Measurements from ENCODE around the gene ZNF668. TPM values are rescaled to one million over a fixed set of nuclear protein-coding genes. Genes with fewer than 3 reads are reported as not detected.

Gene ZNF668
- total RNA-seq: 10 to 100 TPM; 16.4 to 30.5 TPM

DNA sequence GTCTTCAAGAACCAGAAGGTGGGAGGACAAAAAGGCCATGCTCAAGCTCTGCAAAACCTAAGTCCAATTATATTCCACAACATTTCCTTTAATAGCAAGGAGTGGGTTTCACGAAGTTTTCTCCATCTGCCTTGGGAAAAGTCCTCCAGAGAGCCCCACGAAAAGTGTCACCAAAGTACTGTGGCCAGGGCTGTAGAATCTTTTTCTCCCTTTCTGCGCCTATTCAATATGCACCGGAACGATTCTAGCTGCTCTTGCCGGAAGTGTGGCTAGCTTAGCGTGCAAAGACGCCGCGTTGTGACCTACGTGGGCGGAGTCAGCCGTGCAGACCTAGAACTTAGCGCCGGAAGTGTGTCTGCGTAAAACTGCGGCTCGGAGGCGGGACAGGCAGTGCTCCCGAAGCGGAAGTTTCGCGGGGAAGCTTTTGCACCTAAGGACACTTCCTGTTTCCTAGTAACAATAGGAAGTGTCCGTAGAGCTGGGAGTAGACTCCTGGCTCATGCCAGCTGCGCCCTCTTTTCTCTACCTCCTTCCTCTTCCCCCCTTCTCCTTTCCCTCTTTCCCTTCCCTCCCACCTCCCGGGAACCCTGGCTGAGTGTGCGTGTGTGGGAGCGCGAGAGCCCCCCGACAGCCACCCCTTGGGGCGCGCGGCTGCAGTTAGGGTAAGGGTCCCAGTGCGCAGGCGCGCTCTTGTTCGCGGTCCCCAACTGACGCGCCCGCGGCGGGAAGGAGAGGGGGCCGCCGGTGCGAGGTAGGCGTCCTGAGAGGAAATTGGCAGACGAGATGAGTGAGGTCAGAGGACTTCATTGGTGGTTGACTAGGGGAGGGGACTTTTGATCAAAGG is at the start of gene ZNF668, which contains the start of gene ZNF646:
TSS of gene ZNF668 (minus strand) at position 271 of the 844 bp plus-strand sequence. CDS start 9,781 bp downstream, outside the sequence.
TSS of gene ZNF646 (plus strand) at position 453 of the 844 bp plus-strand sequence. CDS start 1,903 bp downstream, outside the sequence.
- peak; percentile 99 for DNase-seq (ENCODE audit: low spot score)
- H3K27ac Mint-ChIP-seq: peak within 1 kb of the TSS; percentile 92 to 93
- H3K4me3 Mint-ChIP-seq: peak within 1 kb of the TSS; percentile 98
- ATAC-seq: peak; percentile 89 to 93
- no peaks in the 10 kb centered on the region for H3K9me3 Mint-ChIP-seq
- H3K27me3 Mint-ChIP-seq: no peaks in the 10 kb centered on the region
- peaks cover 36 to 37% of the 10 kb centered on the region in 2 donors for H3K4me1 Mint-ChIP-seq (ENCODE audit: low read depth in 2 of 2)
- H3K36me3 Mint-ChIP-seq: peaks cover 13% of the 10 kb centered on the region

- Mint-ChIP-seq H3K36me3 (peaks cover 9% of the 10 kb centered on the region), H3K27ac (no peak overlapping the region), H3K9me3 (no peaks in the 10 kb centered on the region), H3K4me3 (no peak overlapping the region), H3K27me3 (no peaks in the 10 kb centered on the region), H3K4me1 (ENCODE audit: low read depth in 2 of 2) (peaks cover 8 to 11% of the 10 kb centered on the region in 2 donors)
- DNase-seq (ENCODE audit: low spot score) (no peak), ATAC-seq (no peak)
Measured at GRCh38 chr16:31120129-31120528, 46.1 kb upstream of the ZNF668 start.

DNA sequence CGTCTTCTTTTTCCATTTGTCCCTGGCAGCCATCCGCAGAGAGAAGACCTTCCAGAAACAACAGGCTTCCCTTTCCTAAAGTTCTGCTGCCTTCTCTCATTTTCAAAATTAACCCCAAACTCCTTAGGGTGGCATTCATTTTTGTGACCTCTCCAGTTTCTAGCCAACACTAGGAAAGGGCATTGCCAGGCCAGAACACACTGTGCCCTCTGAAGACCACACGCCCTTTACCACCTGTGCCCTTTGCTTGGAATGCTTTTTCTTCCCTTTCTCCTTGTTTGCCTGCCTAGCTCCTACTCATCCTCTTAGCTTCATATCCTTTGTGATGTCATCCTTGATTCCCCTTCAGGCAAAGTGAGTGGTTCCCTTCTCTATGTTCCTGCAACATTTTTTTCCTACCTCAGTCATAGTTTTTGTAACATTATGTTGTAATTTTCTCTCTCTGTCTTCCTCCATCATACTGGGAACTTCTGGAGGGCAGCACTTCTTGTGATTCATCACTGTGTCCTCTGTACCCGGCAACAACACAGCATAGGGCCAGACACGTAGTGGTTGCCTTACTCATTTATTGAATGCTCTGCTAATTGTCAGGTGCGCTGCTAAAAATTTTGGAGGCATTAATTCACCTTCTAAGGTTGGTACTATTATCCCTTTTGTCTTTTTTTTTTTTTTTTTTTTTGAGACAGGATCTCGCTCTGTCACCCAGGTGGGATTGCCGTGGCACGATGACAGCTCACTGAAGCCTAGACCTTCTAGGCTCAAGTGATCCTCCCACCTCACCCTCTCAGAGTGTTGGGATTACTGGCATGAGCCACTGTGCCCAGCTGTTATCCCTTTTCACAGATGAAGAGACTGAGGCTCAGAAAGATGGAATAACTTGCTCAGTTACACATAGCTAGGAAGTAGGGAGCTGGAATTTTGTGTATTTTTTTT is 44.4 kb upstream of the ZNF668 start:
- ATAC-seq (no peak), DNase-seq (ENCODE audit: low spot score) (no peak)
- Mint-ChIP-seq H3K27me3 (no peaks in the 10 kb centered on the region), H3K4me3 (peak overlapping the region; percentile 94), H3K4me1 (ENCODE audit: low read depth in 2 of 2) (peaks cover 8 to 11% of the 10 kb centered on the region in 2 donors), H3K9me3 (no peaks in the 10 kb centered on the region), H3K27ac (peak overlapping the region; percentile 70 to 86), H3K36me3 (peaks cover 9% of the 10 kb centered on the region)

GRCh38 chr16:31117384-31118222 is 43.6 kb upstream of the ZNF668 start, which contains the start of gene KAT8:
Gene KAT8 (plus strand): TSS chr16:31117664. CDS start chr16:31117682, 18 bp downstream.
- Mint-ChIP-seq H3K4me1 (ENCODE audit: low read depth in 2 of 2) (peaks cover 8 to 11% of the 10 kb centered on the region in 2 donors), H3K4me3 (peak within 1 kb of the TSS; percentile 94), H3K36me3 (peaks cover 9% of the 10 kb centered on the region), H3K9me3 (no peaks in the 10 kb centered on the region), H3K27ac (peak within 1 kb of the TSS; percentile 70 to 86), H3K27me3 (no peaks in the 10 kb centered on the region)
- ATAC-seq: peak; percentile 97
- DNase-seq (ENCODE audit: low spot score): peak; percentile 98

GRCh38 chr16:31114468-31114867 is 40.4 kb upstream of the ZNF668 start:
- H3K36me3 Mint-ChIP-seq: no peaks in the 10 kb centered on the region
- H3K27ac Mint-ChIP-seq: no peak overlapping the region
- DNase-seq (ENCODE audit: low spot score): no peak

GRCh38 chr16:31113121-31114120 is 39.4 kb upstream of the ZNF668 start:
- Mint-ChIP-seq H3K36me3 (no peaks in the 10 kb centered on the region), H3K4me3 (no peak overlapping the region), H3K4me1 (ENCODE audit: low read depth in 2 of 2) (peaks cover 13 to 14% of the 10 kb centered on the region in 2 donors), H3K9me3 (no peaks in the 10 kb centered on the region), H3K27ac (peak overlapping the region; percentile 17 to 35), H3K27me3 (no peaks in the 10 kb centered on the region)
- ATAC-seq (no peak), DNase-seq (ENCODE audit: low spot score) (no peak)

More at GRCh38 chr16:31114468-31114867, 40.4 kb upstream of the ZNF668 start:
- Mint-ChIP-seq H3K27me3 (no peaks in the 10 kb centered on the region), H3K4me1 (ENCODE audit: low read depth in 2 of 2) (peaks cover 14 to 17% of the 10 kb centered on the region in 2 donors), H3K9me3 (no peaks in the 10 kb centered on the region), H3K4me3 (no peak overlapping the region)
- ATAC-seq: no peak

GRCh38 chr16:31112711-31113110 is 38.7 kb upstream of the ZNF668 start:
- no peak for DNase-seq (ENCODE audit: low spot score)
- no peak for ATAC-seq
- no peaks in the 10 kb centered on the region for H3K27me3 Mint-ChIP-seq
- H3K27ac Mint-ChIP-seq: peak overlapping the region in 1 of 2 donors; percentile 17
- no peaks in the 10 kb centered on the region for H3K36me3 Mint-ChIP-seq
- H3K4me3 Mint-ChIP-seq: no peak overlapping the region
- H3K9me3 Mint-ChIP-seq: no peaks in the 10 kb centered on the region
- H3K4me1 Mint-ChIP-seq (ENCODE audit: low read depth in 2 of 2): peaks cover 12% of the 10 kb centered on the region in 2 donors

DNA sequence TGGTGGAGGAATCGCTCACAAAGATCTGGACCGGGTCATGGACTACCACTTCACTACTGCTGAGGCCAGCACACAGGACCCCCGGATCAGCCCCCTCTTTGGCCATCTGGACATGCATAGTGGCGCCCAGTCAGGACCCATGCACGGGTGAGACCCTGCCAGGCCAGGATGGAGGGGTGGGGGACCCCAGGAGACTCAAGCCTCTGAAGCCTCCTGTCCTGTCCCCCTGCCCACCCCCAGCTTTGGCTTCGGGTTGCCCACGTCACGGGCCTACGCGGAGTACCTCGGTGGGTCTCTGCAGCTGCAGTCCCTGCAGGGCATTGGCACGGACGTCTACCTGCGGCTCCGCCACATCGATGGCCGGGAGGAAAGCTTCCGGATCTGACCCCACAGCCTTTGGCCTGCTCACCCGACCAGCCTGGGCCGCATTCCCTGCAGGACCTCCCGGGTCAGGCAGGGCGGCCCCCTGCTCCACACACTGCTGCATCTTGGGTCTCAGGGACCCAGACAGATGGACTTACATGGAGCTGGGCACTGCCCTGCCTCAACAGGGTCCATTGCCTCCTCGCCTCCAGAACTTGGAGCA is 37.9 kb upstream of the ZNF668 start:
- DNase-seq (ENCODE audit: low spot score): no peak
- Mint-ChIP-seq H3K27ac (no peak overlapping the region), H3K36me3 (no peaks in the 10 kb centered on the region)

GRCh38 chr16:31110106-31111034 is 36.3 kb upstream of the ZNF668 start:
- H3K27ac Mint-ChIP-seq: no peak overlapping the region
- no peak for ATAC-seq

More for the DNA sequence above, 37.9 kb upstream of the ZNF668 start:
- ATAC-seq: no peak
- H3K9me3 Mint-ChIP-seq: no peaks in the 10 kb centered on the region
- H3K27me3 Mint-ChIP-seq: no peaks in the 10 kb centered on the region
- no peak overlapping the region for H3K4me3 Mint-ChIP-seq
- peaks cover 16 to 17% of the 10 kb centered on the region in 2 donors for H3K4me1 Mint-ChIP-seq (ENCODE audit: low read depth in 2 of 2)

DNA sequence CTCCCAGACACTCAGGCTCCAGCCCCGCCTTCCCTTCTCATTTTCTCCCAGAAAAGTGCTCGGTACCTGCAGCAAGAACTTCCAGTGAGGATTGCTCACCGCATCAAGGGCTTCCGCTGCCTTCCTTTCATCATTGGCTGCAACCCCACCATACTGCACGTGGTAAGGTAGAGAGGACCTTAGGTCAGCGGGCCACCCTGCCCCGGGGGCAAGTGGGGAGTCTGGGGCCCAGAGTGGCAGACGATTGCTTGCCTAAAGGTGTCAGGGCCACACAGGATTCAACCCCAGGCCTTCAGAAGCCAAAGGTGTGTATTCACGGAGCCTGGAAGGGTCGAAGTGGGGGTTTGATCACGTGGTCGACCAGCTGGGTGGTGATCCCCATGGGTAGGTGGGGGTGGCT is 35.6 kb upstream of the ZNF668 start:
- peak overlapping the region; percentile 87 for H3K4me3 Mint-ChIP-seq
- no peaks in the 10 kb centered on the region for H3K27me3 Mint-ChIP-seq

More at GRCh38 chr16:31110106-31111034, 36.3 kb upstream of the ZNF668 start:
- Mint-ChIP-seq H3K36me3 (no peaks in the 10 kb centered on the region), H3K9me3 (no peaks in the 10 kb centered on the region), H3K4me1 (ENCODE audit: low read depth in 2 of 2) (peaks cover 17 to 20% of the 10 kb centered on the region in 2 donors), H3K4me3 (peak overlapping the region; percentile 87), H3K27me3 (no peaks in the 10 kb centered on the region)
- DNase-seq (ENCODE audit: low spot score): no peak

More for the DNA sequence above, 35.6 kb upstream of the ZNF668 start:
- peak overlapping the region; percentile 28 to 80 for H3K27ac Mint-ChIP-seq
- ATAC-seq (no peak), DNase-seq (ENCODE audit: low spot score) (no peak)
- H3K36me3 Mint-ChIP-seq: no peaks in the 10 kb centered on the region
- no peaks in the 10 kb centered on the region for H3K9me3 Mint-ChIP-seq
- H3K4me1 Mint-ChIP-seq (ENCODE audit: low read depth in 2 of 2): peaks cover 17 to 20% of the 10 kb centered on the region in 2 donors
